Gastroesophageal sphincter (tissue), 3 donors: ENCODE data around the gene BIVM.

Experiments
- POLR2A ChIP-seq, 2 donors: fragments of 450-650 bp; IDR thresholded peaks; one replicate each; pipeline ENCODE4 v1.6.1; 2017; ENCODE audit warnings: antibody characterized with exemption in 2 of 2, mild to moderate bottlenecking in 2 of 2, moderate library complexity in 1 of 2
- POLR2AphosphoS5 ChIP-seq: sonication (generic); formaldehyde crosslinking; IDR thresholded peaks from one replicate; pipeline ENCODE4 v1.6.1; 2017; ENCODE audit warnings: antibody characterized with exemption
- TF ChIP-seq, protein P1 (sequence below), 4 experiments: fragments of 200-600 bp in 2 of 4; fragments of 450-650 bp in 2 of 4; sonication (generic) in 1 of 4; IDR thresholded peaks; one replicate each; pipeline ENCODE4 v1.5.1; 2017 to 2019; ENCODE audit warnings: antibody characterized with exemption in 4 of 4, mild to moderate bottlenecking in 2 of 4, moderate library complexity in 2 of 4

DNA sequence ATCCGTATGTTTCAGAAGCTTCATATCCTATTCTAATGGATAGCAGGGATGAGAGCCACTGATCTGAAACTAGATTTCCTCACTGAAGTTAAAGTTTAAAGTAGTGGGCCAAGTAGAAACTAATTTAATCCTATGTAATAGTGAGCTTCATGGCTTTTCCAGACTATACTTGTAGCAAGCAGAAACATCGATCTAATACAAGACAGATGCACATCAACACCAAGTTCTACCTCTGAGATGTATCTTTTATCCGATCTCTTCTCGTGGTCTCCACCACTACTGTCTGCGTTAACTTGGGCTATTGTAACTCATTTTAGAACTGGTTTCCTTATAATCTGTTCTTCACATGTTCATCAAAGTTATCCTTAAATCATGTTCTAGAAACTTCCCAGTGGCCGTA lies 50.0 kb downstream of the BIVM start:
- TF ChIP-seq POLR2A (IDR thresholded peaks at IDR 0.05) (no peak), POLR2AphosphoS5 (no peak)
- TF ChIP-seq, protein P1, sequence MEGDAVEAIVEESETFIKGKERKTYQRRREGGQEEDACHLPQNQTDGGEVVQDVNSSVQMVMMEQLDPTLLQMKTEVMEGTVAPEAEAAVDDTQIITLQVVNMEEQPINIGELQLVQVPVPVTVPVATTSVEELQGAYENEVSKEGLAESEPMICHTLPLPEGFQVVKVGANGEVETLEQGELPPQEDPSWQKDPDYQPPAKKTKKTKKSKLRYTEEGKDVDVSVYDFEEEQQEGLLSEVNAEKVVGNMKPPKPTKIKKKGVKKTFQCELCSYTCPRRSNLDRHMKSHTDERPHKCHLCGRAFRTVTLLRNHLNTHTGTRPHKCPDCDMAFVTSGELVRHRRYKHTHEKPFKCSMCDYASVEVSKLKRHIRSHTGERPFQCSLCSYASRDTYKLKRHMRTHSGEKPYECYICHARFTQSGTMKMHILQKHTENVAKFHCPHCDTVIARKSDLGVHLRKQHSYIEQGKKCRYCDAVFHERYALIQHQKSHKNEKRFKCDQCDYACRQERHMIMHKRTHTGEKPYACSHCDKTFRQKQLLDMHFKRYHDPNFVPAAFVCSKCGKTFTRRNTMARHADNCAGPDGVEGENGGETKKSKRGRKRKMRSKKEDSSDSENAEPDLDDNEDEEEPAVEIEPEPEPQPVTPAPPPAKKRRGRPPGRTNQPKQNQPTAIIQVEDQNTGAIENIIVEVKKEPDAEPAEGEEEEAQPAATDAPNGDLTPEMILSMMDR (IDR thresholded peaks at IDR 0.05): no peak
